ENCODE data around the gene NT5C1B.

The NT5C1B gene

GRCh38 chr2:18550433-18550832 lies 38.9 kb downstream of the NT5C1B start:
- H3K9me2 ChIP-seq (replicated peaks; ENCODE audit: insufficient read depth, low read length) = no peaks in the 10 kb centered on the region
- H3K79me2 ChIP-seq (ENCODE audit: low read length) = no peaks in the 10 kb centered on the region
- DNase-seq = no peak
- no peak overlapping the region for H2AFZ ChIP-seq (ENCODE audit: low read length)
- H4K20me1 ChIP-seq (ENCODE audit: insufficient read depth, low read length) = no peaks in the 10 kb centered on the region
- no peak overlapping the region for H3K4me2 ChIP-seq (ENCODE audit: low read depth, low read length)
- no peaks in the 10 kb centered on the region for H3K9me3 ChIP-seq (replicated peaks; ENCODE audit: insufficient read depth, low read length)
- 0 out of 2 replicates have a peak, but pooled peaks cover 5% of the 10 kb centered on the region for H3K4me1 ChIP-seq (ENCODE audit: low read length)
- H3K4me3 ChIP-seq (ENCODE audit: low read length) = no peak overlapping the region
- TF ChIP-seq EZH2phosphoT487 (IDR thresholded peaks at IDR 0.05; ENCODE audit: low read length) (no peak), EZH2 (optimal IDR thresholded peaks at IDR 0.05; ENCODE audit: low read depth, low read length) (no peak)
- TF ChIP-seq, protein P1, sequence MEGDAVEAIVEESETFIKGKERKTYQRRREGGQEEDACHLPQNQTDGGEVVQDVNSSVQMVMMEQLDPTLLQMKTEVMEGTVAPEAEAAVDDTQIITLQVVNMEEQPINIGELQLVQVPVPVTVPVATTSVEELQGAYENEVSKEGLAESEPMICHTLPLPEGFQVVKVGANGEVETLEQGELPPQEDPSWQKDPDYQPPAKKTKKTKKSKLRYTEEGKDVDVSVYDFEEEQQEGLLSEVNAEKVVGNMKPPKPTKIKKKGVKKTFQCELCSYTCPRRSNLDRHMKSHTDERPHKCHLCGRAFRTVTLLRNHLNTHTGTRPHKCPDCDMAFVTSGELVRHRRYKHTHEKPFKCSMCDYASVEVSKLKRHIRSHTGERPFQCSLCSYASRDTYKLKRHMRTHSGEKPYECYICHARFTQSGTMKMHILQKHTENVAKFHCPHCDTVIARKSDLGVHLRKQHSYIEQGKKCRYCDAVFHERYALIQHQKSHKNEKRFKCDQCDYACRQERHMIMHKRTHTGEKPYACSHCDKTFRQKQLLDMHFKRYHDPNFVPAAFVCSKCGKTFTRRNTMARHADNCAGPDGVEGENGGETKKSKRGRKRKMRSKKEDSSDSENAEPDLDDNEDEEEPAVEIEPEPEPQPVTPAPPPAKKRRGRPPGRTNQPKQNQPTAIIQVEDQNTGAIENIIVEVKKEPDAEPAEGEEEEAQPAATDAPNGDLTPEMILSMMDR (IDR thresholded peaks at IDR 0.05; ENCODE audit: low read length) = no peak
- H3K27ac ChIP-seq (ENCODE audit: low read length) = no peak overlapping the region
- no peaks in the 10 kb centered on the region for H3K27me3 ChIP-seq (replicated peaks; ENCODE audit: insufficient read depth, low read length)
- 0 out of 2 replicates have a peak, but pooled peaks cover 5% of the 10 kb centered on the region for H3F3A ChIP-seq (ENCODE audit: insufficient read depth, low read length)
- H3K9ac ChIP-seq (ENCODE audit: low read length) = no peak overlapping the region
- no peaks in the 10 kb centered on the region for H3K36me3 ChIP-seq (replicated peaks; ENCODE audit: insufficient read depth, low read length)

- 0 out of 2 replicates have a peak, but pooled peaks cover 5% of the 10 kb centered on the region for H3K4me1 ChIP-seq (ENCODE audit: low read length)
- H3K9me3 ChIP-seq (replicated peaks; ENCODE audit: insufficient read depth, low read length) = no peaks in the 10 kb centered on the region
- no peak overlapping the region for H3K4me3 ChIP-seq (ENCODE audit: low read length)
- H3K36me3 ChIP-seq (replicated peaks; ENCODE audit: insufficient read depth, low read length) = no peaks in the 10 kb centered on the region
- no peaks in the 10 kb centered on the region for H3K79me2 ChIP-seq (ENCODE audit: low read length)
- H3K27ac ChIP-seq (ENCODE audit: low read length) = no peak overlapping the region
- no peak for DNase-seq
- H4K20me1 ChIP-seq (ENCODE audit: insufficient read depth, low read length) = no peaks in the 10 kb centered on the region
- H3F3A ChIP-seq (ENCODE audit: insufficient read depth, low read length) = 0 out of 2 replicates have a peak, but pooled peaks cover 5% of the 10 kb centered on the region
- TF ChIP-seq EZH2 (optimal IDR thresholded peaks at IDR 0.05; ENCODE audit: low read depth, low read length) = no peak
- no peak for TF ChIP-seq EZH2phosphoT487 (IDR thresholded peaks at IDR 0.05; ENCODE audit: low read length)
- no peaks in the 10 kb centered on the region for H3K9me2 ChIP-seq (replicated peaks; ENCODE audit: insufficient read depth, low read length)
- no peak overlapping the region for H3K4me2 ChIP-seq (ENCODE audit: low read depth, low read length)
- H3K9ac ChIP-seq (ENCODE audit: low read length) = no peak overlapping the region
- H3K27me3 ChIP-seq (replicated peaks; ENCODE audit: insufficient read depth, low read length) = no peaks in the 10 kb centered on the region
- no peak overlapping the region for H2AFZ ChIP-seq (ENCODE audit: low read length)
Measured at GRCh38 chr2:18549083-18549482, 40.3 kb downstream of the NT5C1B start.

GRCh38 chr2:18548621-18549020 lies 40.7 kb downstream of the NT5C1B start:
- Histone ChIP-seq H3K27me3 (replicated peaks; ENCODE audit: insufficient read depth, low read length) (no peaks in the 10 kb centered on the region), H3K9me2 (replicated peaks; ENCODE audit: insufficient read depth, low read length) (no peaks in the 10 kb centered on the region), H3K36me3 (replicated peaks; ENCODE audit: insufficient read depth, low read length) (no peaks in the 10 kb centered on the region), H3K9me3 (replicated peaks; ENCODE audit: insufficient read depth, low read length) (no peaks in the 10 kb centered on the region), H4K20me1 (ENCODE audit: insufficient read depth, low read length) (no peaks in the 10 kb centered on the region), H3K27ac (ENCODE audit: low read length) (no peak overlapping the region), H2AFZ (ENCODE audit: low read length) (no peak overlapping the region), H3K4me2 (ENCODE audit: low read depth, low read length) (no peak overlapping the region), H3F3A (ENCODE audit: insufficient read depth, low read length) (0 out of 2 replicates have a peak, but pooled peaks cover 5% of the 10 kb centered on the region), H3K9ac (ENCODE audit: low read length) (no peak overlapping the region), H3K79me2 (ENCODE audit: low read length) (no peaks in the 10 kb centered on the region), H3K4me3 (ENCODE audit: low read length) (no peak overlapping the region), H3K4me1 (ENCODE audit: low read length) (0 out of 2 replicates have a peak, but pooled peaks cover 5% of the 10 kb centered on the region)
- DNase-seq = no peak
- TF ChIP-seq, protein P1 (IDR thresholded peaks at IDR 0.05; ENCODE audit: low read length) = no peak
- no peak for TF ChIP-seq EZH2 (optimal IDR thresholded peaks at IDR 0.05; ENCODE audit: low read depth, low read length)
- no peak for TF ChIP-seq EZH2phosphoT487 (IDR thresholded peaks at IDR 0.05; ENCODE audit: low read length)

DNA sequence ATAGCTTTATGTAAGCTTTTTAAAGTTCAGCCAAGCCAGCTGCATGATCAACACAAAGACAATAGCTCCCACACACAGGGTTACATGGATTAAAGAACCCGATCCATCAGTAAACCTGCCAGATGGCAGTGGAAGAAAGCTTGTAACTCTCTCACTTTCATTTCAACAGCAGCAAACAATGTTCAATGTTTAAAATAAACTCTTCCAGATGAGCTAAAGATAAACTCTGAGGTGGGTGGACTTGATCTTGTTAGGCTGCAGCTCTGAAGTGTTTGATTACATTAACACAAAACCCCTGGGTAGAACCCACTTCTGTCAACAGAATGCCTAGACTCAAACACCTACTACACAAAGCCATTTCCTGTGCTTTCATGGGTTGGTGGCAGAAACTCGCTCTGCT lies 42.8 kb downstream of the NT5C1B start:
- Histone ChIP-seq H4K20me1 (ENCODE audit: insufficient read depth, low read length) (no peaks in the 10 kb centered on the region), H3K27me3 (replicated peaks; ENCODE audit: insufficient read depth, low read length) (no peaks in the 10 kb centered on the region), H3K4me2 (ENCODE audit: low read depth, low read length) (peak overlapping the region; percentile 38), H3K27ac (ENCODE audit: low read length) (peak overlapping the region; percentile 56; the same call in 1 of the 2 replicates), H3K9me3 (replicated peaks; ENCODE audit: insufficient read depth, low read length) (no peaks in the 10 kb centered on the region), H3F3A (ENCODE audit: insufficient read depth, low read length) (0 out of 2 replicates have a peak, but pooled peaks cover 5% of the 10 kb centered on the region), H3K4me1 (ENCODE audit: low read length) (0 out of 2 replicates have a peak, but pooled peaks cover 5% of the 10 kb centered on the region), H3K36me3 (replicated peaks; ENCODE audit: insufficient read depth, low read length) (no peaks in the 10 kb centered on the region), H3K79me2 (ENCODE audit: low read length) (no peaks in the 10 kb centered on the region), H3K9ac (ENCODE audit: low read length) (peak overlapping the region; percentile 13; the same call in 1 of the 2 replicates), H2AFZ (ENCODE audit: low read length) (peak overlapping the region; percentile 17), H3K4me3 (ENCODE audit: low read length) (peak overlapping the region; percentile 7; the same call in 1 of the 2 replicates), H3K9me2 (replicated peaks; ENCODE audit: insufficient read depth, low read length) (no peaks in the 10 kb centered on the region)
- TF ChIP-seq, protein P1 (IDR thresholded peaks at IDR 0.05; ENCODE audit: low read length) = no peak
- TF ChIP-seq EZH2phosphoT487 (IDR thresholded peaks at IDR 0.05; ENCODE audit: low read length) (no peak), EZH2 (optimal IDR thresholded peaks at IDR 0.05; ENCODE audit: low read depth, low read length) (no peak)
- DNase-seq = peak; percentile 62
